Parathyroid adenoma (tissue), 2 donors: ENCODE measurements around the gene ZNF839.

Source experiments
- H2AFZ ChIP-seq: fragments of 300-600 bp; sonication (generic); one replicate; pipeline ENCODE4 v1.7.0; 2017; ENCODE audit warnings: antibody characterized with exemption, mild to moderate bottlenecking
- H3K27ac ChIP-seq: fragments of 300-600 bp; sonication (generic); one replicate; pipeline ENCODE4 v1.7.0; 2017
- H3K27me3 ChIP-seq: fragments of 300-600 bp; sonication (generic); one replicate; pipeline ENCODE4 v1.7.0; 2017; ENCODE audit warnings: low read length; ENCODE audit not compliant: control insufficient read depth, insufficient read depth
- H3K36me3 ChIP-seq: fragments of 300-600 bp; sonication (generic); one replicate; pipeline ENCODE4 v1.7.0; 2017; ENCODE audit warnings: low read length; ENCODE audit not compliant: control insufficient read depth, insufficient read depth
- H3K4me1 ChIP-seq: fragments of 300-600 bp; sonication (generic); one replicate; pipeline ENCODE4 v1.7.0; 2017; ENCODE audit warnings: control low read depth
- H3K4me2 ChIP-seq: fragments of 300-600 bp; sonication (generic); one replicate; pipeline ENCODE4 v1.7.0; 2017; ENCODE audit warnings: low read length
- H3K4me3 ChIP-seq: fragments of 300-600 bp; sonication (generic); one replicate; pipeline ENCODE4 v1.7.0; 2017; ENCODE audit warnings: low read depth, low read length
- H3K79me2 ChIP-seq: fragments of 300-600 bp; sonication (generic); one replicate; pipeline ENCODE4 v1.7.0; 2017; ENCODE audit warnings: control low read depth
- H3K9ac ChIP-seq: fragments of 300-600 bp; sonication (generic); one replicate; pipeline ENCODE4 v1.7.0; 2017; ENCODE audit warnings: mild to moderate bottlenecking
- H3K9me3 ChIP-seq: fragments of 300-600 bp; sonication (generic); one replicate; pipeline ENCODE4 v1.7.0; 2017; ENCODE audit warnings: low read length; ENCODE audit not compliant: control insufficient read depth
- TF ChIP-seq, protein P1 (sequence below): fragments of 300-600 bp; sonication (generic); IDR thresholded peaks from one replicate; pipeline ENCODE4 v1.7.0; 2017; ENCODE audit warnings: antibody characterized with exemption, mild to moderate bottlenecking
- donor health status: primary hyperparathyroidism.

Gene ZNF839

DNA sequence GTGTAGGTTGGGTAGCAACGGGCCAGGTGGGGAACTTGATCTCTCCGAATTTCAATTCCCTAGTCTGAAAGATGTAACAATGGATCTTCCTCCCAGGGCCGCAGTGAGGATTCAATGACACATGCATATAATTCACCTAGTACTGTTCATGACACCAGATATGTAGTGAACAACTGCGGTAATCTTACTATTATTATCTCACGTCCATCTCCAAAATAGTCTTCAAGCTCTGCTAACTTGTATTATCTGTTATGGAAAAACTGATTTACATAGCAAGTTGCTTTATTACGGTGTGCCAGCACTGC is 41.0 kb upstream of the ZNF839 start:
- Histone ChIP-seq H3K9ac (no peak overlapping the region), H3K4me1 (no peaks in the 10 kb centered on the region), H3K36me3 (no peaks in the 10 kb centered on the region), H3K9me3 (no peaks in the 10 kb centered on the region), H3K79me2 (no peaks in the 10 kb centered on the region), H3K4me3 (no peak overlapping the region), H2AFZ (no peak overlapping the region), H3K4me2 (no peak overlapping the region), H3K27ac (no peak overlapping the region), H3K27me3 (no peaks in the 10 kb centered on the region)
- TF ChIP-seq, protein P1, sequence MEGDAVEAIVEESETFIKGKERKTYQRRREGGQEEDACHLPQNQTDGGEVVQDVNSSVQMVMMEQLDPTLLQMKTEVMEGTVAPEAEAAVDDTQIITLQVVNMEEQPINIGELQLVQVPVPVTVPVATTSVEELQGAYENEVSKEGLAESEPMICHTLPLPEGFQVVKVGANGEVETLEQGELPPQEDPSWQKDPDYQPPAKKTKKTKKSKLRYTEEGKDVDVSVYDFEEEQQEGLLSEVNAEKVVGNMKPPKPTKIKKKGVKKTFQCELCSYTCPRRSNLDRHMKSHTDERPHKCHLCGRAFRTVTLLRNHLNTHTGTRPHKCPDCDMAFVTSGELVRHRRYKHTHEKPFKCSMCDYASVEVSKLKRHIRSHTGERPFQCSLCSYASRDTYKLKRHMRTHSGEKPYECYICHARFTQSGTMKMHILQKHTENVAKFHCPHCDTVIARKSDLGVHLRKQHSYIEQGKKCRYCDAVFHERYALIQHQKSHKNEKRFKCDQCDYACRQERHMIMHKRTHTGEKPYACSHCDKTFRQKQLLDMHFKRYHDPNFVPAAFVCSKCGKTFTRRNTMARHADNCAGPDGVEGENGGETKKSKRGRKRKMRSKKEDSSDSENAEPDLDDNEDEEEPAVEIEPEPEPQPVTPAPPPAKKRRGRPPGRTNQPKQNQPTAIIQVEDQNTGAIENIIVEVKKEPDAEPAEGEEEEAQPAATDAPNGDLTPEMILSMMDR, result no peak

- Histone ChIP-seq H3K9ac (no peak overlapping the region), H3K36me3 (no peaks in the 10 kb centered on the region), H3K4me2 (no peak overlapping the region), H3K27me3 (no peaks in the 10 kb centered on the region), H3K27ac (no peak overlapping the region), H3K9me3 (no peaks in the 10 kb centered on the region), H3K79me2 (no peaks in the 10 kb centered on the region), H3K4me3 (no peak overlapping the region), H3K4me1 (no peaks in the 10 kb centered on the region), H2AFZ (no peak overlapping the region)
- TF ChIP-seq, protein P1, result no peak
These were observed 40.3 kb upstream of the ZNF839 start for GRCh38 chr14:102279282-102279681.

DNA sequence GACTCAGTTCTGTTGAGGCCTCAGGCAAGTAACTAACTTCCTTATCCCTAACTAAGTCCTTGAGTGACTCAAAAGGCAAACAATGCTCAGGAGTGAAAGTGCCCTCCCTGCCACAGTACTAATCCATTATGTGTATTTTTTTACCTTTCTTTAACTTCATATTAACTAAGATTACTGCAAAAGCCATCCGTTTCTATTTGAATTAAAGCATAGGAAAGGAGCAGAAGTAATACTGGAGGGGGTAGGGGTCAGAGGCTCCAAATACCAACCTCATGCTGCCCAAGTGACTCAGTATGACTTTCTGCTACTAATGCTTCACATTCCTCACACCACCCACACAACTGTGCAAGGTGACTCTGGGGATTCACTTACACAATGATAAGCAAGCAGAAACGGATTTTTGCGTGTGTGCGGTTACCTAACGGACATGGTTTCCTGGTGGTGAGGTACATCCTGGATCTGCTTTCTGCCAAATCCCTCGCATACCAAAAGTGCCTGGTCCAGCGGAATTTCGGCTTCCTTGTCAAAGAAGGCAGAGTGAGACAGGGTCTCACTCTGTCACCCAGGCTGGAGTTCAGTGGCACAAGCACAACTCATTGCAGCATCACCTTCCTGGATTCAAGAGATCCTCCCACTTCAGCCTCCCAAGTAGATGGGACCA is 39.7 kb upstream of the ZNF839 start:
- TF ChIP-seq, protein P1, result no peak
- Histone ChIP-seq H3K4me1 (no peaks in the 10 kb centered on the region), H3K4me2 (no peak overlapping the region), H3K79me2 (no peaks in the 10 kb centered on the region), H3K27me3 (no peaks in the 10 kb centered on the region), H3K4me3 (no peak overlapping the region), H3K9ac (no peak overlapping the region), H3K27ac (no peak overlapping the region), H3K9me3 (no peaks in the 10 kb centered on the region), H2AFZ (no peak overlapping the region), H3K36me3 (no peaks in the 10 kb centered on the region)

- Histone ChIP-seq H3K4me1 (no peaks in the 10 kb centered on the region), H3K9ac (no peak overlapping the region), H3K9me3 (no peaks in the 10 kb centered on the region), H3K79me2 (no peaks in the 10 kb centered on the region), H3K27me3 (no peaks in the 10 kb centered on the region), H2AFZ (no peak overlapping the region), H3K36me3 (no peaks in the 10 kb centered on the region), H3K4me2 (no peak overlapping the region), H3K4me3 (no peak overlapping the region), H3K27ac (no peak overlapping the region)
- TF ChIP-seq, protein P1, result no peak
These were observed 39.1 kb upstream of the ZNF839 start for GRCh38 chr14:102280376-102280962.
